Tibial nerve (tissue), 4 donors: ENCODE measurements around the gene TAF12. TPM values are rescaled to one million over a fixed set of nuclear protein-coding genes. Genes with fewer than 3 reads are reported as not detected.
"Not testable (repeated sequence)": the region's sequence is repeated elsewhere in the genome, so short reads cannot be mapped to it uniquely, and the experiment has no call there.

ENCODE experiments used
- DNase-seq, 2 donors: peaks; one replicate each; pipeline ENCODE4 v3.0.0-alpha.2; 2019; ENCODE audit warnings: low spot score in 2 of 2
- H3K27ac ChIP-seq, 4 donors: fragments of 200-600 bp; sonication (generic) in 3 of 4; one replicate each; pipeline ENCODE4 v1.5.1; 2017 to 2019; ENCODE audit warnings: mild to moderate bottlenecking in 1 of 4
- H3K27me3 ChIP-seq, 2 donors: fragments of 200-600 bp; sonication (generic) in 1 of 2; one replicate each; pipeline versions ENCODE4 v1.5.1 to v1.6.0; 2017 to 2019
- H3K36me3 ChIP-seq, 3 donors: fragments of 200-600 bp; sonication (generic); one replicate each; pipeline ENCODE4 v1.5.1; 2018 to 2019
- H3K4me1 ChIP-seq, 4 donors: fragments of 200-600 bp; sonication (generic) in 3 of 4; one replicate each; pipeline ENCODE4 v1.5.1; 2017 to 2019
- H3K4me3 ChIP-seq, 4 donors: fragments of 200-600 bp; sonication (generic) in 3 of 4; one replicate each; pipeline ENCODE4 v1.5.1; 2017 to 2019; ENCODE audit warnings: mild to moderate bottlenecking in 1 of 4, moderate library complexity in 1 of 4
- H3K9me3 ChIP-seq, 4 donors: fragments of 200-600 bp; sonication (generic) in 3 of 4; one replicate each; pipeline ENCODE4 v1.5.1; 2017 to 2019
- EP300 ChIP-seq, 2 donors: sonication (generic); formaldehyde crosslinking; IDR thresholded peaks; one replicate each; pipeline ENCODE4 v1.6.1; 2017; ENCODE audit warnings: antibody characterized with exemption in 2 of 2, mild to moderate bottlenecking in 1 of 2
- POLR2A ChIP-seq, 2 donors: fragments of 450-650 bp; IDR thresholded peaks; one replicate each; pipeline ENCODE4 v1.6.1; 2017; ENCODE audit warnings: antibody characterized with exemption in 2 of 2, mild to moderate bottlenecking in 2 of 2, moderate library complexity in 2 of 2
- WGBS, 2 donors: methylation state at CpG; one replicate each; pipeline ENCODE4 v1.1.5; 2018; 5-methylcytosine and 5-hydroxymethylcytosine counted together
- total RNA-seq, 4 donors: library from RNA; depleted of rRNA; stranded (reverse); fragments of >200 nt; gene quantifications; one replicate each; pipeline ENCODE4 v1.1.0, GENCODE V29; 2016
- TF ChIP-seq, protein P1 (sequence below), 5 experiments: fragments of 200-600 bp in 3 of 5; fragments of 450-650 bp in 2 of 5; sonication (generic) in 3 of 5; IDR thresholded peaks; one replicate each; pipeline ENCODE4 v1.5.1; 2016 to 2019; ENCODE audit warnings: antibody characterized with exemption in 5 of 5, mild to moderate bottlenecking in 3 of 5, moderate library complexity in 2 of 5

Gene TAF12
- total RNA-seq, 4 donors from 2014 or later, result 14.3 to 25.8 (median 24.0) TPM

GRCh38 chr1:28595412-28596191 lies 47.3 kb downstream of the TAF12 start:
- no peaks in the 10 kb centered on the region for H3K27me3 ChIP-seq
- H3K4me1 ChIP-seq, result peaks cover 0 to 14% (median 4%) of the 10 kb centered on the region in 4 donors
- H3K4me3 ChIP-seq, result no peak overlapping the region
- H3K9me3 ChIP-seq, result no peaks in the 10 kb centered on the region
- no peak for DNase-seq
- no peak overlapping the region for H3K27ac ChIP-seq
- TF ChIP-seq, protein P1, sequence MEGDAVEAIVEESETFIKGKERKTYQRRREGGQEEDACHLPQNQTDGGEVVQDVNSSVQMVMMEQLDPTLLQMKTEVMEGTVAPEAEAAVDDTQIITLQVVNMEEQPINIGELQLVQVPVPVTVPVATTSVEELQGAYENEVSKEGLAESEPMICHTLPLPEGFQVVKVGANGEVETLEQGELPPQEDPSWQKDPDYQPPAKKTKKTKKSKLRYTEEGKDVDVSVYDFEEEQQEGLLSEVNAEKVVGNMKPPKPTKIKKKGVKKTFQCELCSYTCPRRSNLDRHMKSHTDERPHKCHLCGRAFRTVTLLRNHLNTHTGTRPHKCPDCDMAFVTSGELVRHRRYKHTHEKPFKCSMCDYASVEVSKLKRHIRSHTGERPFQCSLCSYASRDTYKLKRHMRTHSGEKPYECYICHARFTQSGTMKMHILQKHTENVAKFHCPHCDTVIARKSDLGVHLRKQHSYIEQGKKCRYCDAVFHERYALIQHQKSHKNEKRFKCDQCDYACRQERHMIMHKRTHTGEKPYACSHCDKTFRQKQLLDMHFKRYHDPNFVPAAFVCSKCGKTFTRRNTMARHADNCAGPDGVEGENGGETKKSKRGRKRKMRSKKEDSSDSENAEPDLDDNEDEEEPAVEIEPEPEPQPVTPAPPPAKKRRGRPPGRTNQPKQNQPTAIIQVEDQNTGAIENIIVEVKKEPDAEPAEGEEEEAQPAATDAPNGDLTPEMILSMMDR (IDR thresholded peaks at IDR 0.05), result no peak
- no peak for TF ChIP-seq EP300 (IDR thresholded peaks at IDR 0.05)
- no peak for TF ChIP-seq POLR2A (IDR thresholded peaks at IDR 0.05)
- WGBS, 2 donors, result 84 to 88% methylated on average over 10 of the region's 10 CpGs
- H3K36me3 ChIP-seq, result peaks cover 0 to 21% (median 3%) of the 10 kb centered on the region in 3 donors

- not testable (repeated sequence) for H3K9me3 ChIP-seq, H3K27me3 ChIP-seq, DNase-seq, H3K27ac ChIP-seq, H3K4me3 ChIP-seq
- Histone ChIP-seq H3K4me1 (peaks cover 0 to 14% (median 4%) of the 10 kb centered on the region in 4 donors), H3K36me3 (peaks cover 0 to 15% (median 0%) of the 10 kb centered on the region in 3 donors)
- WGBS, 2 donors, result 71 to 78% methylated on average over 7 of the region's 7 CpGs
Observed at GRCh38 chr1:28594686-28595411, 48.0 kb downstream of the TAF12 start.

- H3K4me3 ChIP-seq, DNase-seq, H3K27ac ChIP-seq, H3K27me3 ChIP-seq, H3K9me3 ChIP-seq: not testable (repeated sequence)
- 80 to 90% methylated on average over 3 of the region's 3 CpGs for WGBS, 2 donors
- H3K4me1 ChIP-seq, result peaks cover 0 to 14% (median 4%) of the 10 kb centered on the region in 4 donors
- peaks cover 0 to 15% (median 0%) of the 10 kb centered on the region in 3 donors for H3K36me3 ChIP-seq
Observed at GRCh38 chr1:28593988-28594356, 48.9 kb downstream of the TAF12 start.

DNA sequence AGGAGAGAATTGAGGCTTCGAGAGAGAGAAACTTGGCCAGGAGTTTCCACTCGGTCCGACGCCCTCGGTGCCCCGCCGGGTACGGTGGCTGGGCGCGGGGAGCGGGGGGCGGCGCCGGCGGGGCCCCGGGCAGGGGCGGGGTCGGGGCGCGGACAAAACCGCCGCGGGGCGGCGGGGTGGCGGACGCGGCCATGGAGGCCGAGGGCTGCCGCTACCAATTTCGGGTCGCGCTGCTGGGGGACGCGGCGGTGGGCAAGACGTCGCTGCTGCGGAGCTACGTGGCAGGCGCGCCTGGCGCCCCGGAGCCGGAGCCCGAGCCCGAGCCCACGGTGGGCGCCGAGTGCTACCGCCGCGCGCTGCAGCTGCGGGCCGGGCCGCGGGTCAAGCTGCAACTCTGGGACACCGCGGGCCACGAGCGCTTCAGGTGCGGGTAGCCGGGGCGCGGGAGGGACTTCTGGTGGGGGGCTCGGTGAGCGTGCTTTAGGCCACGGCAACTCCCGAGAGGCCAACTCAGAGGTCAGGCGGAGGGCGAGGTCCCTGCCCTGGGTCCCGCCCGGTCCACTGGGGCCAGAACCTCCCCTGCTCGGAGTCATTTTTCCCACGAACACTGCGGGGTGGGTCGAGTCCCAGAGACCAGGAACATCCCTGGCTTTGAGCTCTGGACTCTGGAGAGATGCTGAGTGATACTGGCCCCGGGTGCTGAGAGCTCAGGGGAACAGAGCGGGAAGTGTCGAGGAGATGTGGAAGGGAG lies 50.4 kb downstream of the TAF12 start:
- Histone ChIP-seq H3K36me3 (peaks cover 0 to 12% (median 0%) of the 10 kb centered on the region in 3 donors), H3K27ac (peak overlapping the region in 1 of 4 donors; percentile 41), H3K4me3 (peak overlapping the region; percentile 25 to 61 (median 36)), H3K9me3 (no peaks in the 10 kb centered on the region), H3K27me3 (no peaks in the 10 kb centered on the region), H3K4me1 (peaks cover 0 to 14% (median 4%) of the 10 kb centered on the region in 4 donors)
- 5 to 15% methylated on average over 16 to 33 of the region's 81 CpGs for WGBS, 2 donors
- DNase-seq, result no peak
- TF ChIP-seq POLR2A (IDR thresholded peaks at IDR 0.05), result no peak
- TF ChIP-seq, protein P1 (IDR thresholded peaks at IDR 0.05), result no peak
- TF ChIP-seq EP300 (IDR thresholded peaks at IDR 0.05), result no peak

DNA sequence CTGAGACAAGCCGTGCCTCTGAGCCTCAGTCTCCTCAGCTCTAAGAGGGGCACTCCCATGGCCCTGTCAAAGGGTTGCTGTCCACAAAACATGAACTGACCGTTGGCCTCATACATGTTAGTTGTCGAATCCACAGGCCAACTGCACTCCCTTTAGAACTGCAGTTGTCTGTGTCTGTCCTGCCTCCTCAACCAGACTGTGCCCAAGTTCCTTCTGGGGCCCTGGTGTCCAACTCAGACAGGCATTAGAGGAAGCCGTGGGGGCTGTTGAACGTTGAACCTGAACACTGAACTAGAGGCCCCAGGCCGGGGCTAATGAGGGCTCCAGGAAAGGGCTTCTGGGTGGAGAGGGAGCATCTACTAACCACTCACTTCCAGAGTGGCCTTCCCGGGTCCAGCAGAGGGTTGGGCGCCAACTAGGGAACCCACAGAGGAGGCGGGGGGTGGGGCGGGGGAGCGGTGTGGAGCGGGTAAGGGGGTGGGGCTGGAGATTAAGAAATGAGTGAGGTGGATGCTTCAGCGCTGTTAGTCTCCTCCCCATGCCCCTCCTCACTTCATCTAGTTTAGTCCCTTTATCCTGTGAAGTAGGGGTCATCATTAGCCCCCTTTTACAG lies 51.1 kb downstream of the TAF12 start, which contains the start of gene RAB42:
Gene RAB42, plus strand, starts transcription at position 558 of the 613 bp plus-strand sequence. CDS start 247 bp downstream, outside the sequence.
- Histone ChIP-seq H3K27me3 (no peaks in the 10 kb centered on the region), H3K9me3 (no peaks in the 10 kb centered on the region), H3K4me3 (peak within 1 kb of the TSS; percentile 25 to 61 (median 36)), H3K36me3 (peaks cover 0 to 12% (median 0%) of the 10 kb centered on the region in 3 donors), H3K4me1 (peaks cover 0 to 14% (median 4%) of the 10 kb centered on the region in 4 donors), H3K27ac (peak within 1 kb of the TSS in 2 of 4 donors; percentile 41 to 46)
- peak in 1 of 2 donors; percentile 36 for DNase-seq
- TF ChIP-seq POLR2A (IDR thresholded peaks at IDR 0.05), result no peak
- TF ChIP-seq, protein P1 (IDR thresholded peaks at IDR 0.05), result no peak
- no peak for TF ChIP-seq EP300 (IDR thresholded peaks at IDR 0.05)
- WGBS, 2 donors, result 21 to 25% methylated on average over 13 of the region's 13 CpGs

GRCh38 chr1:28586585-28587391 lies 56.1 kb downstream of the TAF12 start:
- not testable (repeated sequence) for H3K27me3 ChIP-seq, H3K36me3 ChIP-seq, H3K4me3 ChIP-seq, H3K9me3 ChIP-seq, H3K27ac ChIP-seq, DNase-seq
- H3K4me1 ChIP-seq, result peaks cover 0 to 15% (median 0%) of the 10 kb centered on the region in 4 donors
- WGBS, 2 donors, result 86 to 88% methylated on average over 19 of the region's 19 CpGs
